ENCODE data around the gene POLA2.
"Not testable (repeated sequence)": the region's sequence is repeated elsewhere in the genome, so short reads cannot be mapped to it uniquely, and the experiment has no call there.

The POLA2 gene

GRCh38 chr11:65323813-65324212 lies 62.1 kb downstream of the POLA2 start:
- Histone ChIP-seq H3K27ac (ENCODE audit: low read depth, low read length) (no peak overlapping the region), H3K4me1 (ENCODE audit: control insufficient read depth in 5 of 5, insufficient read depth in 5 of 5, low read length in 5 of 5) (peaks cover 5 to 47% (median 36%) of the 10 kb centered on the region in 5 donors), H3K27me3 (ENCODE audit: control insufficient read depth in 5 of 5, insufficient read depth in 4 of 5, low read length in 5 of 5) (no peaks in the 10 kb centered on the region), H3K36me3 (ENCODE audit: control insufficient read depth in 5 of 5, insufficient read depth in 5 of 5, low read length in 5 of 5) (peaks cover 0 to 31% (median 29%) of the 10 kb centered on the region in 5 donors), H3K9ac (ENCODE audit: low read length in 5 of 5) (no peak overlapping the region), H3K9me3 (ENCODE audit: control insufficient read depth in 5 of 5, low read length in 5 of 5) (no peaks in the 10 kb centered on the region), H3K4me3 (ENCODE audit: low read depth in 1 of 5, low read length in 5 of 5) (no peak overlapping the region)

- peaks cover 0 to 24% (median 23%) of the 10 kb centered on the region in 5 donors for H3K36me3 ChIP-seq (ENCODE audit: control insufficient read depth in 5 of 5, insufficient read depth in 5 of 5, low read length in 5 of 5)
- no peak overlapping the region for H3K4me3 ChIP-seq (ENCODE audit: low read depth in 1 of 5, low read length in 5 of 5)
- H3K27me3 ChIP-seq (ENCODE audit: control insufficient read depth in 5 of 5, insufficient read depth in 4 of 5, low read length in 5 of 5): no peaks in the 10 kb centered on the region
- H3K9ac ChIP-seq (ENCODE audit: low read length in 5 of 5): no peak overlapping the region
- H3K9me3 ChIP-seq (ENCODE audit: control insufficient read depth in 5 of 5, low read length in 5 of 5): no peaks in the 10 kb centered on the region
- no peak overlapping the region for H3K27ac ChIP-seq (ENCODE audit: low read depth, low read length)
- H3K4me1 ChIP-seq (ENCODE audit: control insufficient read depth in 5 of 5, insufficient read depth in 5 of 5, low read length in 5 of 5): peaks cover 2 to 43% (median 28%) of the 10 kb centered on the region in 5 donors
These were observed 63.7 kb downstream of the POLA2 start for GRCh38 chr11:65325435-65325834.

- Histone ChIP-seq H3K36me3 (ENCODE audit: control insufficient read depth in 5 of 5, insufficient read depth in 5 of 5, low read length in 5 of 5) (peaks cover 0 to 8% (median 7%) of the 10 kb centered on the region in 5 donors), H3K27me3 (ENCODE audit: control insufficient read depth in 5 of 5, insufficient read depth in 4 of 5, low read length in 5 of 5) (no peaks in the 10 kb centered on the region), H3K9ac (ENCODE audit: low read length in 5 of 5) (no peak overlapping the region), H3K27ac (ENCODE audit: low read depth, low read length) (no peak overlapping the region), H3K9me3 (ENCODE audit: control insufficient read depth in 5 of 5, low read length in 5 of 5) (no peaks in the 10 kb centered on the region), H3K4me1 (ENCODE audit: control insufficient read depth in 5 of 5, insufficient read depth in 5 of 5, low read length in 5 of 5) (peaks cover 0 to 27% (median 19%) of the 10 kb centered on the region in 5 donors), H3K4me3 (ENCODE audit: low read depth in 1 of 5, low read length in 5 of 5) (no peak overlapping the region)
These were observed 65.3 kb downstream of the POLA2 start for GRCh38 chr11:65327021-65327420.

- H3K4me3 ChIP-seq (ENCODE audit: low read depth in 1 of 5, low read length in 5 of 5): no peak overlapping the region
These were observed 67.7 kb downstream of the POLA2 start for GRCh38 chr11:65329478-65329877.

GRCh38 chr11:65329944-65330403 lies 68.2 kb downstream of the POLA2 start:
- H3K9ac ChIP-seq (ENCODE audit: low read length in 5 of 5): peak overlapping the region in 1 of 5 donors; percentile 35
- no peak overlapping the region for H3K27ac ChIP-seq (ENCODE audit: low read depth, low read length)
- H3K27me3 ChIP-seq (ENCODE audit: control insufficient read depth in 5 of 5, insufficient read depth in 4 of 5, low read length in 5 of 5): no peaks in the 10 kb centered on the region
- no peaks in the 10 kb centered on the region for H3K9me3 ChIP-seq (ENCODE audit: control insufficient read depth in 5 of 5, low read length in 5 of 5)
- peaks cover 3 to 29% (median 25%) of the 10 kb centered on the region in 5 donors for H3K4me1 ChIP-seq (ENCODE audit: control insufficient read depth in 5 of 5, insufficient read depth in 5 of 5, low read length in 5 of 5)
- H3K36me3 ChIP-seq (ENCODE audit: control insufficient read depth in 5 of 5, insufficient read depth in 5 of 5, low read length in 5 of 5): no peaks in the 10 kb centered on the region
- no peak overlapping the region for H3K4me3 ChIP-seq (ENCODE audit: low read depth in 1 of 5, low read length in 5 of 5)

More at GRCh38 chr11:65329478-65329877, 67.7 kb downstream of the POLA2 start:
- no peaks in the 10 kb centered on the region for H3K9me3 ChIP-seq (ENCODE audit: control insufficient read depth in 5 of 5, low read length in 5 of 5)
- H3K27ac ChIP-seq (ENCODE audit: low read depth, low read length): no peak overlapping the region
- peaks cover 1 to 24% (median 20%) of the 10 kb centered on the region in 5 donors for H3K4me1 ChIP-seq (ENCODE audit: control insufficient read depth in 5 of 5, insufficient read depth in 5 of 5, low read length in 5 of 5)
- H3K27me3 ChIP-seq (ENCODE audit: control insufficient read depth in 5 of 5, insufficient read depth in 4 of 5, low read length in 5 of 5): no peaks in the 10 kb centered on the region
- H3K9ac ChIP-seq (ENCODE audit: low read length in 5 of 5): peak overlapping the region in 1 of 5 donors; percentile 35
- no peaks in the 10 kb centered on the region for H3K36me3 ChIP-seq (ENCODE audit: control insufficient read depth in 5 of 5, insufficient read depth in 5 of 5, low read length in 5 of 5)

- H3K27me3 ChIP-seq (ENCODE audit: control insufficient read depth in 5 of 5, insufficient read depth in 4 of 5, low read length in 5 of 5): no peaks in the 10 kb centered on the region
- H3K9ac ChIP-seq (ENCODE audit: low read length in 5 of 5): no peak overlapping the region
- peaks cover 5 to 35% (median 30%) of the 10 kb centered on the region in 5 donors for H3K4me1 ChIP-seq (ENCODE audit: control insufficient read depth in 5 of 5, insufficient read depth in 5 of 5, low read length in 5 of 5)
- no peak overlapping the region for H3K27ac ChIP-seq (ENCODE audit: low read depth, low read length)
- H3K9me3 ChIP-seq (ENCODE audit: control insufficient read depth in 5 of 5, low read length in 5 of 5): no peaks in the 10 kb centered on the region
- no peaks in the 10 kb centered on the region for H3K36me3 ChIP-seq (ENCODE audit: control insufficient read depth in 5 of 5, insufficient read depth in 5 of 5, low read length in 5 of 5)
- no peak overlapping the region for H3K4me3 ChIP-seq (ENCODE audit: low read depth in 1 of 5, low read length in 5 of 5)
These were observed 68.8 kb downstream of the POLA2 start for GRCh38 chr11:65330544-65330943.

- H3K9ac ChIP-seq (ENCODE audit: low read length in 5 of 5); H3K4me3 ChIP-seq (ENCODE audit: low read depth in 1 of 5, low read length in 5 of 5); H3K27ac ChIP-seq (ENCODE audit: low read depth, low read length); H3K36me3 ChIP-seq (ENCODE audit: control insufficient read depth in 5 of 5, insufficient read depth in 5 of 5, low read length in 5 of 5); H3K9me3 ChIP-seq (ENCODE audit: control insufficient read depth in 5 of 5, low read length in 5 of 5); H3K27me3 ChIP-seq (ENCODE audit: control insufficient read depth in 5 of 5, insufficient read depth in 4 of 5, low read length in 5 of 5): not testable (repeated sequence)
- H3K4me1 ChIP-seq (ENCODE audit: control insufficient read depth in 5 of 5, insufficient read depth in 5 of 5, low read length in 5 of 5): peaks cover 5 to 35% (median 31%) of the 10 kb centered on the region in 5 donors
These were observed 70.8 kb downstream of the POLA2 start for GRCh38 chr11:65332591-65332990.

GRCh38 chr11:65334696-65335295 lies 73.0 kb downstream of the POLA2 start:
- no peaks in the 10 kb centered on the region for H3K27me3 ChIP-seq (ENCODE audit: control insufficient read depth in 5 of 5, insufficient read depth in 4 of 5, low read length in 5 of 5)
- peaks cover 5 to 23% (median 19%) of the 10 kb centered on the region in 5 donors for H3K4me1 ChIP-seq (ENCODE audit: control insufficient read depth in 5 of 5, insufficient read depth in 5 of 5, low read length in 5 of 5)
- no peaks in the 10 kb centered on the region for H3K9me3 ChIP-seq (ENCODE audit: control insufficient read depth in 5 of 5, low read length in 5 of 5)
- H3K36me3 ChIP-seq (ENCODE audit: control insufficient read depth in 5 of 5, insufficient read depth in 5 of 5, low read length in 5 of 5): peaks cover 0 to 10% (median 4%) of the 10 kb centered on the region in 5 donors
- H3K9ac ChIP-seq (ENCODE audit: low read length in 5 of 5): peak overlapping the region; percentile 73 to 89 (median 84)
- peak overlapping the region; percentile 85 to 95 (median 94) for H3K4me3 ChIP-seq (ENCODE audit: low read depth in 1 of 5, low read length in 5 of 5)
- H3K27ac ChIP-seq (ENCODE audit: low read depth, low read length): peak overlapping the region; percentile 61

GRCh38 chr11:65338676-65339075 lies 76.9 kb downstream of the POLA2 start:
- no peaks in the 10 kb centered on the region for H3K9me3 ChIP-seq (ENCODE audit: control insufficient read depth in 5 of 5, low read length in 5 of 5)
- no peaks in the 10 kb centered on the region for H3K27me3 ChIP-seq (ENCODE audit: control insufficient read depth in 5 of 5, insufficient read depth in 4 of 5, low read length in 5 of 5)
- H3K27ac ChIP-seq (ENCODE audit: low read depth, low read length): no peak overlapping the region
- peaks cover 3 to 44% (median 38%) of the 10 kb centered on the region in 5 donors for H3K36me3 ChIP-seq (ENCODE audit: control insufficient read depth in 5 of 5, insufficient read depth in 5 of 5, low read length in 5 of 5)
- H3K4me1 ChIP-seq (ENCODE audit: control insufficient read depth in 5 of 5, insufficient read depth in 5 of 5, low read length in 5 of 5): peaks cover 5 to 22% (median 15%) of the 10 kb centered on the region in 5 donors
- H3K9ac ChIP-seq (ENCODE audit: low read length in 5 of 5): no peak overlapping the region
- H3K4me3 ChIP-seq (ENCODE audit: low read depth in 1 of 5, low read length in 5 of 5): no peak overlapping the region

- H3K4me1 ChIP-seq (ENCODE audit: control insufficient read depth in 5 of 5, insufficient read depth in 5 of 5, low read length in 5 of 5): peaks cover under 1 to 9% (median 4%) of the 10 kb centered on the region in 5 donors
- no peaks in the 10 kb centered on the region for H3K9me3 ChIP-seq (ENCODE audit: control insufficient read depth in 5 of 5, low read length in 5 of 5)
- no peak overlapping the region for H3K9ac ChIP-seq (ENCODE audit: low read length in 5 of 5)
- no peak overlapping the region for H3K27ac ChIP-seq (ENCODE audit: low read depth, low read length)
- H3K4me3 ChIP-seq (ENCODE audit: low read depth in 1 of 5, low read length in 5 of 5): no peak overlapping the region
- peaks cover 5 to 60% (median 54%) of the 10 kb centered on the region in 5 donors for H3K36me3 ChIP-seq (ENCODE audit: control insufficient read depth in 5 of 5, insufficient read depth in 5 of 5, low read length in 5 of 5)
- H3K27me3 ChIP-seq (ENCODE audit: control insufficient read depth in 5 of 5, insufficient read depth in 4 of 5, low read length in 5 of 5): no peaks in the 10 kb centered on the region
These were observed 78.5 kb downstream of the POLA2 start for GRCh38 chr11:65340226-65340625.

Data from subcutaneous abdominal adipose tissue (tissue), 5 donors.